DND-41 (cell line): ENCODE measurements around the gene COMP.

ENCODE experiments used
- ATAC-seq: fragments of 200-7000 bp; cut with Tn5 transposase; 3 replicates; pipeline ENCODE4 v1.9.1; 2021; ENCODE audit warnings: low read depth; ENCODE audit not compliant: insufficient read depth
- DNase-seq: peaks from one replicate; pipeline ENCODE4 v3.0.0-alpha.2; 2020
- H2AFZ ChIP-seq: 2 replicates; pipeline ENCODE4 v1.6.0; 2012; ENCODE audit warnings: low read depth, low read length
- H3K27ac ChIP-seq: 2 replicates; pipeline ENCODE4 v1.5.1; 2012; ENCODE audit warnings: low read length, inconsistent platforms
- H3K27me3 ChIP-seq: fragments of 200-600 bp; sonication (generic); 2 replicates; pipeline ENCODE4 v1.6.0; 2012; ENCODE audit warnings: low read length, mild to moderate bottlenecking, inconsistent platforms; ENCODE audit not compliant: insufficient read depth, poor library complexity
- H3K36me3 ChIP-seq: 2 replicates; pipeline ENCODE4 v1.5.1; 2012; ENCODE audit warnings: low read length, inconsistent platforms; ENCODE audit not compliant: insufficient read depth
- H3K4me1 ChIP-seq: 2 replicates; pipeline ENCODE4 v1.5.1; 2012; ENCODE audit warnings: mild to moderate bottlenecking, low read length; ENCODE audit not compliant: insufficient read depth
- H3K4me2 ChIP-seq: 2 replicates; pipeline ENCODE4 v1.6.0; 2012; ENCODE audit warnings: mild to moderate bottlenecking, moderate library complexity, low read length, inconsistent platforms; ENCODE audit not compliant: insufficient read depth
- H3K4me3 ChIP-seq, 2 experiments: fragments of 200-600 bp in 1 of 2; shearing (Covaris generic) in 1 of 2; 2 replicates each; pipeline ENCODE4 v1.5.1; 2012 to 2016; ENCODE audit warnings: inconsistent platforms in 2 of 2, low read length in 2 of 2, mild to moderate bottlenecking in 2 of 2, low read depth in 1 of 2, moderate library complexity in 1 of 2
- H3K79me2 ChIP-seq: 2 replicates; pipeline ENCODE4 v1.6.0; 2012; ENCODE audit warnings: low read length, inconsistent platforms; ENCODE audit not compliant: insufficient read depth
- H3K9ac ChIP-seq: 2 replicates; pipeline ENCODE4 v1.6.0; 2012; ENCODE audit warnings: low read depth, mild to moderate bottlenecking, inconsistent platforms, low read length, moderate library complexity
- H3K9me3 ChIP-seq: 2 replicates; pipeline ENCODE4 v1.5.1; 2012; ENCODE audit warnings: low read length, moderate library complexity, mild to moderate bottlenecking, inconsistent platforms; ENCODE audit not compliant: insufficient read depth, severe bottlenecking
- H4K20me1 ChIP-seq: 2 replicates; pipeline ENCODE4 v1.6.0; 2012; ENCODE audit warnings: low read length; ENCODE audit not compliant: insufficient read depth
- CTCF ChIP-seq: IDR thresholded peaks from 2 replicates; pipeline ENCODE4 v1.5.1; 2012; ENCODE audit warnings: borderline replicate concordance, low read length, moderate library complexity, mild to moderate bottlenecking; ENCODE audit not compliant: poor library complexity, severe bottlenecking; ENCODE audit errors: extremely low read depth
- EZH2 ChIP-seq: IDR thresholded peaks from 3 replicates; pipeline ENCODE4 v1.6.1; 2012; ENCODE audit warnings: borderline replicate concordance, low read depth, mild to moderate bottlenecking, moderate library complexity, low read length, inconsistent platforms; ENCODE audit not compliant: severe bottlenecking

Gene COMP

GRCh38 chr19:18770663-18771327, 20.3 kb downstream of the COMP start:
- no peak overlapping the region for H3K4me2 ChIP-seq

GRCh38 chr19:18769989-18770528, 21.0 kb downstream of the COMP start:
- Histone ChIP-seq H3K27ac (no peak overlapping the region), H3K4me3 (no peak overlapping the region), H4K20me1 (no peaks in the 10 kb centered on the region; the same call in 1 of the 2 replicates), H3K36me3 (no peaks in the 10 kb centered on the region), H3K9ac (no peak overlapping the region), H3K4me2 (no peak overlapping the region), H3K79me2 (no peaks in the 10 kb centered on the region), H2AFZ (no peak overlapping the region), H3K9me3 (no peaks in the 10 kb centered on the region), H3K27me3 (no peaks in the 10 kb centered on the region), H3K4me1 (no peaks in the 10 kb centered on the region)
- TF ChIP-seq CTCF (no peak), EZH2 (no peak)
- DNase-seq = no peak
- ATAC-seq = no peak

More at GRCh38 chr19:18770663-18771327, 20.3 kb downstream of the COMP start:
- H3K4me3 ChIP-seq = no peak overlapping the region
- H3K9me3 ChIP-seq = no peaks in the 10 kb centered on the region
- TF ChIP-seq EZH2 (no peak), CTCF (no peak)
- H3K4me1 ChIP-seq = no peaks in the 10 kb centered on the region
- no peak overlapping the region for H2AFZ ChIP-seq
- H3K27ac ChIP-seq = no peak overlapping the region
- no peaks in the 10 kb centered on the region for H3K27me3 ChIP-seq
- no peaks in the 10 kb centered on the region; the same call in 1 of the 2 replicates for H4K20me1 ChIP-seq
- no peak for DNase-seq
- no peaks in the 10 kb centered on the region for H3K79me2 ChIP-seq
- no peak overlapping the region for H3K9ac ChIP-seq
- ATAC-seq = no peak
- no peaks in the 10 kb centered on the region for H3K36me3 ChIP-seq

GRCh38 chr19:18768997-18769891, 21.9 kb downstream of the COMP start:
- Histone ChIP-seq H3K4me2 (no peak overlapping the region), H3K4me1 (0 out of 2 replicates have a peak, but pooled peaks cover 3% of the 10 kb centered on the region), H3K9me3 (no peaks in the 10 kb centered on the region), H3K27me3 (no peaks in the 10 kb centered on the region), H3K36me3 (no peaks in the 10 kb centered on the region), H3K4me3 (no peak overlapping the region), H3K9ac (no peak overlapping the region), H4K20me1 (no peaks in the 10 kb centered on the region; the same call in 1 of the 2 replicates), H3K27ac (no peak overlapping the region), H2AFZ (no peak overlapping the region), H3K79me2 (no peaks in the 10 kb centered on the region)
- ATAC-seq (no peak), DNase-seq (no peak)
- TF ChIP-seq CTCF (no peak), EZH2 (no peak)
